HT1080 (cell line): ENCODE results near the gene TCTN2. TPM values are rescaled to one million over a fixed set of nuclear protein-coding genes. Genes with fewer than 3 reads are reported as not detected.

ENCODE experiments used
- DNase-seq: peaks from one replicate; pipeline ENCODE4 v3.0.0-alpha.2; 2015; ENCODE audit warnings: low read depth
- total RNA-seq: library from RNA; depleted of rRNA; stranded (reverse); fragments of >200 nt; shearing (Covaris generic); gene quantifications from 2 replicates; pipeline ENCODE4 v1.2.3, GENCODE V29; 2014

Gene TCTN2
- total RNA-seq, 1 experiment from 2014 or later, result 6.1 TPM

DNA sequence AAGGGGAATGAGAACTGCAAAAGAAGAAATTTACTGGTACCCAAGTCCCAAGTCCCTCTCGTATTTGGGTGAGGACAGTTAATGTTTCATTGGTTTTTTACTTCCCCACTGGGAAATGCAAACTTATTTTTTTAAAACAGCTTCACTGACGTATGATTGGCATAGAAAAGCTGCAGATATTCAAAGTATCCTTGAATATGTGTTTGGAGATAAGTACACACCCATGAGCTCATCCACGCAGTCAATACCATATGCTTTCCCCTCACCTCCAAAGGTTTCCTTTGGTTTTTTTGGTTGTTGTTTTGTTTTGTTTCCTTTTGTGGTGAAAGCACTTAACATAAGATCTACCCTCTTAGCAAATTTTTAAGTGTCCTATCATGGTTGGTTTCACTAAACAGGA lies 13.1 kb downstream of the TCTN2 start:
- DNase-seq, result no peak

DNA sequence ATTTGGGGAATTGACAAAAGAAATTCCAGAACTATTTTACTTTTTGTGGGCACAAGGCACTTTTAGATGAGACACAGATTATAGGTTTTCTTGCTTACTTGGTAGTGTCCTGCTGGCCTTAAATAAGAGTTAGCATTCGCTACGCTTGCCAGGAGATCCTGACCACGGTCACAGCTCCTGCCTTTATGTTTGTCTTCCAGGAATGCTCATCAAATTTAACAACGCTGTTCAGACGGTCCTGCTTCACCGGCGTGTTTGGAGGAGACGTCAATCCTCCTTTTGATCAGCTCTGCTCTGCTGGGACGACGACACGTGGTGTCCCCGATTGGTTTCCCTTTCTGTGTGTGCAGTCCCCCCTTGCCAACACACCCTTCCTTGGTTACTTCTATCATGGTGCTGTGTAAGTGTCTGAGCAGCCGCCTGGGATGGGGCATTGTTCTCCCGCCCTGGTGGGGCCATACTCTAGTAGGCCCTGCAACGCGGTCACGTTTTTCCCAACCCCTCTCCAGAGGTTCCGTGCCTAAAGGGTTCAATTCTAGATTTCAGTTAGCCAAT lies 15.8 kb downstream of the TCTN2 start:
- no peak for DNase-seq

DNA sequence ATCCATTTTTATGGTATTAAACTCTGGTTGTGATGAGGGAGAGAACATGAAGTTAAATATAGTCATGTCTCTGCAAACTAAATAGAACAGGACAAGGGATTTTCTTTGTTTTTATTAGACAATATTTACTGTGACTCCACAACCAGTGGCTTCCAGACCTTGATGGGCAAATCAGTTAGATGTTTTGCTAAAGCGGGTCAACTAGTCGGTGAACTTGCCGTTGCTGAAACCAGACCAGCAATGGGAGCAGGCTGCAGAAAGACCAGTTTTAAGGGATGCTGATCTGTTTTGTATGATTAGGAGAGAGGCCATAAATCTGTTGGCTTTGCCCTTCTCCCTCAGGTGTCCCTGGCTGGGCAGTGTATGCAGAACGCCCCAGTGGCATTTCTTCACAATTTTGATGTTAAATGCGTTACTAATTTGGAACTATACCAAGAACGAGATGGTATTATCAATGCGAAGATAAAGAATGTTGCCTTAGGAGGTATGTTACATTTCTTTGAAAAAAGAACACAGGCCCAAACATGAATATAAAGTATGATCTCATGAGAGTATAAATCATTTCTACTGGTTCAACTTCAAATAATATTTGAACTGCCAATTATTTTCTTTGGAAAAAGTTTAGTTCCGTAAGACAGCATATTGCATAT lies 19.4 kb downstream of the TCTN2 start:
- DNase-seq, result no peak

DNA sequence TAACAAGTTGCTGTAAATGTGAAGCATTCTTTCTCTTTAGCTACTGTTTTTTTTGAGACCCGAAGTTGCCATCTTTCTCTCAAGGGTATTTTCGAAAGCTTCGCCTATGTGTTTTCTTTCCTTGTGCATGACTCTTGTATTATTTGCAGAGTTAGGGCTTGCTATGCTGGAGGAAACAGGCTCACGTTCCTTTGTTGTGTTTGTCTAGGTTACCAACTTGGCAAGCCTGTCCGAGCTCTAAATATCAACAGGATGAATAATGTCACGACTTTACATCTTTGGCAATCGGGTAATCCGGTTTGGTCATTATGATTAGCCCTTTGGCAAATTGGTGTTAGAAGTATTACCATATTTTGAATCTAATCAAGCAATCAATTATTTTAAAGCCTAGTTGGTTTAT lies 25.3 kb downstream of the TCTN2 start:
- no peak for DNase-seq

DNA sequence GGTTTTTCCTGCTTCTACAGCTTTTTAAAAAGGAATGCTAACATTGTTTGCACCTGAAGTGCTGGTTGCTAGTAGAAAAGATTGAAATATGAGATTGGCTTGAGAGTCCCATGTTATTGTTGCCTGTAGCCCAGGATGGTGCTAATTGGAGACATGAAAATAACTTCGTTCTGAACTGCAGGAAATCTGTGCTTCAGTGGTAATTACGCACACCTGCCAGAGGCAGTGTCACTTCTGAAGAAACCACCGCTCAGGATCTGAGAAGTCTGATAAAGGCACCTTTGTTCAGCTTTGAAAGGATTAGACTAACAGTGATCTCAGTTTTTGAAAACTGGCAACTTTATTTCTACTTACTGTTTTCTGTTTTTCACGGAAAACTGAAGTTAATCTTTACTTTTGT lies 25.7 kb downstream of the TCTN2 start:
- DNase-seq, result no peak

DNA sequence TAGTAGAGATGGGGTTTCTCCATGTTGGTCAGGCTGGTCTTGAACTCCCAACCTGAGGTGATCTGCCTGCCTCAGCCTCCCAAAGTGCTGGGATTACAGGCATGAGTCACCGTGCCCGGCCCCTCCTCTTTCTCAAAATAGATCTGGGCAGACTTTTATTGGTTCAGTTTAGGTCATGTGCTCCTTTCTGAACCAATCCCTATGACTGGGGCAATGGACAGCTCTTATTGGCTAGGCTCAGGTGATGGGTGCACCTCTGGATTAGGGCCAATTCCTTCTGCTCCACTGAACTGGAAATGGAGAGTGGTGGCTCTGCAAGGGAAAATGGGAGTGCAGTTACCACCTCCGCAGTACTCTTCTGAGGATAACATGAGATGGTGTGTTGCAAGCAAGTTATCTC lies 35.0 kb downstream of the TCTN2 start:
- DNase-seq, result peak; percentile 55

DNA sequence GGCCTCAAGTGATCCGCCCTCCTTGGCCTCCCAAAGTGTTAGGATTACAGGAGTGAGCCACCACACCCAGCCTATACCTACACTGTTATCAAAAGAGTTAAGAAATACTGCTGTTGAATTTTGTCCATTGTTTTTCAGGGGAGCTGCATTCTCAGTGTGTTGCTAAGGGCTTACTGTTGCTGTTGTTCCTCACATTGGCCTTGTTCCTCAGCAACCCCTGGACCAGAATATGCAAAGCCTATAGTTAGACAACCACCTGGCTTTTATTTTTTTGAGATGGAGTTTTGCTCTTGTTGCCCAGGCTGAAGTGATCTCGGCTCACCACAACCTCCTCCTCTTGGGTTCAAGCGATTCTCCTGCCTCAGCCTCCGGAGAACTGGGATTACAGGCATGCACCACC lies 36.6 kb downstream of the TCTN2 start:
- no peak for DNase-seq

DNA sequence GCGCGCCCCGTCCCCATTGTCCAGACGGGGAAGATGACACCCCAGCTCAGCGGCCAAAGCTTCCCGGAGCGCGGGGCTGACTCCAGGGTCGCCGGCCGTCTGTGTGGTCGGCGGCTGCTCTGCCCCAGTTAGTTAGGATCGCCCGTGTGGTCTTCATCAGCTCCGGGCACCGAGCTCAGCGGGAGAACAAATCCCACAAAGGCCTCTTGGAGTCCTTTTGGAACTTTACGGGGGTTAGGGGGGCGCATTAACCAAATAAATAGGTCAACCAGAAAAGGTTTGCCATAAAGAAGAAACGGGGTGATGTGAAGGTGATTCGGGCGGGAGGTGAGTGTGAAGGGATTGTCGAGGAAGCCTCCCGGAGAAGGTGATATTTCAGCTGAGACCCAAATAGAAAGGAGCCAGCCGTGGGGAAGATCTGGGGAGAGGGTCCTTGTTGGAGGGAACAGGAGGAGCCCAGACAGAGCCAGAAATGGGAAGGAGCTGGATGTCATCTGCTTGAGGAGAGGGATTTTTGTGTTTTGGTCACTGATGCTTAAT lies 41.9 kb downstream of the TCTN2 start:
- no peak for DNase-seq

DNA sequence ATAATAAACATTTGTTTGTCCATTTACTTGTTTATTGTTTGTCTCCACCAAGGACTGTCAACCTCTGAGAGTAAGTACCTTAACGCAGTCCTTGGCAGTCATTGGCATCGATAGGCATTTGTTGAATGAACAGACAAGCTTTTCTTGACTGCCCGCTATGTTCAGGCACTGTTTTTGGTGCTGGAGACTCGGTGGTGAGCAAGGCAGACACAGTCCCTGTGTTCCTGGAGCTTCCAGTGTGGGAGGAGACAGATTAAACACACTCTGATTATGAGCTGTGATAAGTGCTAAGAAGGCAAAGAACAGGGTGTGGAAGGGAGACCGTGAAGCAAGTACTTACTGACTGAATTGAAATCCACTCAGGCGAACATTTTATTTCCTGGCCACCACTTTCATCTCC lies 42.5 kb downstream of the TCTN2 start:
- no peak for DNase-seq

DNA sequence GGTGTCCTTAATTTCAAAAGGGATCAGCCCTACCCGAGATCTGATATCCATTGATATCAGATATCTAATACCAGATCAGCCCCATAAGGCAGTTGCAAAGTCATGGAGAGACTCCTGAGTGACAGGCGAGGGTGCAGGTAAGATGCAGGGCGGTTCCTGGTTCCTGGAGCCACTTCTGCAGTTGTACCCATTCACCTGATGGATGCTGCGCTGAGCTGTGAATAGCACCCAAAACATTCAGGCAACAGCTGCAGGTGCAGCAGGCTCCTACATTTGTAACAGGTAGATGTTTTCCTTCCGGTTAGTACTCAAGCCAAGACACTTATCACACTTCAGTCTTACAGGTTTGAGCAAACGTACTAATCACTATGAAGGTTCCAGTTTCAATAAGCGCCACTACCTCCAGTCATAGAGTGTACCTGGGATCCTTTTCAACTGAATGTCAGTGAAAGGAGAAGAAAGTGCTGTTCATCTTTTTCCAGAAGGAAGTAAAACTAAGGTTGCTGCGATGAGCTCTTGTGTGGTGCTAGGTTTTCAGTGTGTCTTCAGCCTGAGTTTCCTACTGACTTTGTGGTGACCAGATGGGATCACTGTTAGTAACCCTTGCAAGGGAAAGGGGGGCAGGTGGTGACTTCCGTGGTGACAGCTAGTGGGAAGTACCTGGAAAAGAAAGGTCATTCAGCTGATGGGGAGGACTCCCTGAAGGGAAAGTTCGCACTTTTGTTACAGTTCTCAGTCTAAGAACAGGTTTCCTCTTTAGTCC lies 43.1 kb downstream of the TCTN2 start:
- DNase-seq, result no peak

DNA sequence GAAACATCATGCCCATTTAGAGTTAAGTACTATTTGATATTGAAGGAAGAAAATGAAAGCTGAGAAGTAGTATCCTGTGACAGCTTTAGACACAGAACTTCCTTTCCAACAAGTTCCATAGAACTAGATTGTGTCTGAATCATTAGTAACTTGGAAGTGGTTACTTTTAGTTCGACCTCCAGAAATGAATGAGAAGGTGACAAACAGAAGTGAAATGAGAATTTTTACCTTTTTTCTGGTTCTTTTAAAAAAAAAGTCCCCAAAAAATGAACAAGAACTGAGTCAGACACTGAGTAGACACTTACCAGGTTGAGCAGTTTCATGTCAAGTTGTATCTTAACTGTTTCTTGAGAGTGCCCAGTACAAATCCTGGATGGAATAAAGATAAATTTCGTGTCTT lies 44.3 kb downstream of the TCTN2 start:
- no peak for DNase-seq

DNA sequence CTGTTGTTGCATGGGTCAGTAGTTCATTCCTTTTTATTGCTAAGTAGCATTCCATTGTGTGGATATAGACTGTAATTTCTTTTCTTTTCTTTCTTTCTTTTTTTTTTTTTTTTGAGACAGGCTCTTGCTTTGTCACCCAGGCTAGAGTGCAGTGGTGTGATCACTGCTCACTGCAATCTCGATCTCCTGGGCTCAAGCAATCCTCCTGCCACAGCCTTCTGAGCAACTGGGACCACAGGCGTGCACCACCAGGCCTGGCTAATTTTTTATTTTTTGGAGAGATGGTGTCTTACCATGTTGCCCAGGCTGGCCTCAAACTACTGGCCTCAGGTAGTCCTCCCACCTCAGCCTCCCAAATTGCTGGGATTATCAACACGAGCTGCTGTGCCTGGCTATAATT lies 46.4 kb downstream of the TCTN2 start:
- DNase-seq, result no peak

DNA sequence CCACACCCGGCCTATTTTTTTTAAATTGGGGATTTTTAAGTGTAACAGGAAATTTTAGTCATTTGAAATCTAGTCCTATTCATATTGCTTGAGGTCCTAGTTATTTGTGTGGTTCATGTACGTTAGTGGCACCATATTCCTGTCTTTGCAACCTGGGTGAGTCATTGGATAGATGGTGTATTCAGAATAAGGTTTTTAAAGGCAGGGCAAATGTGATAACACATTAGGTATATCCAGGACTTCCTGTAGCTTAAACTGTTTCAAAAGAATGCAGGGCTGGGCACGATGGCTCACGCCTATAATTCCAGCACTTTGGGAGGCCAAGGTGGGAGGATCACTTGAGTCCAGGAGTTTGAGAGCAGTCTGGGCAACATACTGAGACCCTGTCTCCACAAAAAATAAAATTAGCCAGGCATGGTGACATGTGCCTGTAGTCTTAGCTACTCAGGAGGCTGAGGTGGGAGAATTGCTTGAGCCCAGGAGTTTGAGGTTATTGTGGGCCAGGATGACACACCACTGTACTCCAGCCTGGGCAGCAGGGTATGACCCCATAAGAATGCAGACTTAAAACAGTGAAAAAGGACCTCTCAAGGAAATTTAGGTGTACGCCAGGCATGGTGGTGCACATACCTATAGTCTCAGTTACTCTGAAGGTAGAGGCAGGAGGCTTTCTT lies 49.4 kb downstream of the TCTN2 start:
- DNase-seq, result no peak

DNA sequence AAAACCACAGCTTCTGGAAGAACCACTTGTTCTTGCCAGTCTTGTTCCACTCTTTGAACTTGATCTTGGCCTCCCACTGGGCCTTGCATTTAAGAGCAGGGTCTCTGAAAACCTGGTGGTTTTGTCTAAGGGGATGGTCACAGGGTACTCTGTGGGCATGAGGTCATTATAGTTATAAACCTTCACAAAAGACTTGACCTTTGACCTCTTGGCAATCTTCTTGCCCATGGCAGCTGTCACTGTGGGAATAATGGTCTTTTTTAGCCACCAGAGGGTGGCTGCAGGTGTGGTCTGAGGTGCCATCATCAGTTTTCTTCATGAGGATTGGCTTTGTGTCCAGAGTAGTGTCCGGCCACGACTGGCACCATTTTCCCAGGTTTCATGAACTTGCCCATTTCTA lies 50.3 kb downstream of the TCTN2 start:
- DNase-seq, result no peak

DNA sequence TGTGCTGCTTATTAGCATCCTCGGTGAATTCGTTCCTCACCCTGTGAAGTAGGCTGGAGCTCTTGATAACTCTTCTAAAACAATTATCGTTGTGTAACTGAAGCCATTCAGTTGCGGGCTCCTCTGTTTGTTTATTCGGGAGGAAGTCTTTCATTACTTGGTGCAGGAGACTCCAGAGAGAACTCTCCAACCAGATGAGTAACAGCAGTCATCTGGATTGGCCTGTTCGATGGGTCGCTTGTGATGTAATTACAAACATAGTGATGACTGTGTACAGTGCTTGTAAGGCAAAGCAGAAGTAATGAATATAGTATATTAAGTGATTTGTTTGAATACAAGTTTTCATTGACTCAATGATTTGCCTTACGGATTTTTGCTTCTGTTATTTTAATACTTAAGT lies 52.1 kb downstream of the TCTN2 start:
- DNase-seq, result no peak

DNA sequence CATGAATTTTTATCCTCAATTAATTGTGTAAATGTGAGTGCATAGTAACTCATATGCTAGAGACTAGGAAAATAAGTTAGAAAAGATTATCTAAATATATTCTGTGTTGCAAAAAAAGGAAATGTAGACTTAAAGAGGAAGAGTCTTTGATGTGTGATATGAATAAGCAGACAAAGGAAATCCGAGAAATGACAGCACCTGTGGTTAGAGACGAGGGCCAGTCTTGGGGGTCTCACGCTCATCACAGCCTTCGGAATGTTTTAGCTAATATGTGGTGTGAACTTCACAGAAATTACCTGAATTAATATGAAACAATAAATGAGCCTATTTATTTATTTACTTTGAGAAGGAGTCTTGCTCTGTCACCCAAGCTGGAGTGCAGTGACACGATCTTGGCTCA lies 52.9 kb downstream of the TCTN2 start:
- no peak for DNase-seq

DNA sequence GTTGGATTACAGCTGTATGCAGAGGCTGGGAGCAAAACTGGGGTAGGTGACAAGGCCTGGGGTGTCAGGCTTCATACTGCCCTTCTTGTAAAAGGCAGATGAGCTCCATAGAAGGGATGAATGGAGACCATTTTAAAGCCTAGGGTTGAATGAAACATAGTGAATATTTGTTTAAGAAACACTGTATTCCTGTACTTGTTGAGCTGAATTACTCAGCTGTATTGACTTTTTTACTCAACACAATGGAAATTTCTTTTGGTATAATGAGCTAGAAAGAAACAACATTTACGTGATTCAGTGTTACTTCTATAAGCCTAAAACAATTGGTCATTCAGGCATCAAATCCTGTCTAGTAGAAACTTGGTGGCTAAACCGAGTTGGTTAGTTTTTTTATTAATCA lies 55.3 kb downstream of the TCTN2 start:
- DNase-seq, result no peak

DNA sequence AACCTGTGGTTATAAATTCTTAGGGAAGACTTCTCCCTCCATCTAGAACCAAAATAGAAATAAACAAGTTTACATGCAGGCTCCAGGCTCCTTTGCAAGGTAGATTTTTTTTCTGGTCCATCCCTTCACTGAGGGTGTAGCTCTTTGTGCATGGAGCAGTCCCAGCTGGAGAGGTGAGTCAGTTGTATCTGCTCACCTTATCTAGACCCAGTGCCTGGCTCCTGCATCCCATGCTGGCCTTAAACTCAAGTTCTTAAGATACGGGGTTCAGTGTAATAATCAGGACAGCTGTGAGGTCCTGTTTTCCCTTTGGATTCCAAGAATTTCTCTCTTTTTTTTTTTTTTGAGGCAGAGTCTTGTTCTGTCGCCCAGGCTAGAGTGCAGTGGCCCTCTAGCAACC lies 56.0 kb downstream of the TCTN2 start:
- no peak for DNase-seq

DNA sequence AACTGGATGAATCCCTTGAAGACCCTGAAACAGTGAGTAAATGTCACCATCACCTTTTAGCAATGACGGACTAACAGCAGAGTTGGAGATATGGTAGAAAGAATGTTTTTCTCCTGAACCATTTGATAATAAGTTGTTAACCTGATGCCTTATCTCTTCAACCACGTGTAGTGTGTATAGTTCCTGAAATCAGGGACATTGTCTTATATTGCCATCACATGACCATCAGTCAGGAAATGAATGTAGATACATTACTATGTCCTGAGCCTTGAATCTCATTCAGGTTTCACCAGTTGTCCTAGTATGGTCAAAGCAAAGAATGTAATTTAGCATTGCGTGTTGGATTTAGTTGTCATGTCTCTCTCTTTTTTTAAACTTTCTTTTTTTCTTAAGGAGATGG lies 57.0 kb downstream of the TCTN2 start:
- DNase-seq, result no peak

DNA sequence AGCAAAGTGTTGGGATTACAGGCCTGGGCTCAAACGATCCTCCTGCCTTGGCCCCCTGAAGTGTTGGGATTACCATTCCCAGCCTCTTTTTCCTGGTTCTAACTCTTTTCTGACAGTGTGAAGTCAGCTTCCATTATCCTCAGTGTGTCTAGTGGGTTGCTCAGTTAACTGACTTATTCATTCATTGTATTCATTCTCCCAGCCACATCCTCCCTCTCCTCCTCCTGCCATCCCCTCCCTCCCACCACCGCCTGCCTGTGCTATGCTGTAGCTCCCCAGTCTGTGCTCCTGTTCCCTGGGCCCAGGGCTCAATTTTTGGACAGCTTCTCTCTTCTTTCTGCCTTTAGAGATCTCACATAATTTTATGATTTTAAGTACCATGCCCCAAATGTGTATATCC lies 60.7 kb downstream of the TCTN2 start:
- DNase-seq, result no peak

DNA sequence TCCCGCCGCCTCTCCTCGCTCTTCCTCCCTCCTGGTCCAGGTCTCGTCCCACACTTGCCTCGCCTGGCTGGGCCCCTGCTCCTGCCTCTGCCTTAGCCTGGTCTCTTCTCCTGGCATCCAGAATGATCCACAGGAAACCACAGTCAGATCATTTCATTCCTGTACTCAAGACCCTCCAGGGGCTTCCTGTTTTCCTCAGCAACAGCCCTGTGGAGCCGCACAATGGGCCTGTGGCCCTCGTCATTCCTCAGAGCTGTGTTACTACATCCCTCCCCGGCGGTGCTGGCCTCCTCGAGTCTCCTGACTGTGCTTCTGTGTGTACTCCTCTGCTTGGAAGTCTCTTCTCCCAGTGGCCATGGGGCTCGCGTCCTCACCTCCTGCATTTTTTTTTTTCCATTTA lies 61.3 kb downstream of the TCTN2 start:
- DNase-seq, result no peak

DNA sequence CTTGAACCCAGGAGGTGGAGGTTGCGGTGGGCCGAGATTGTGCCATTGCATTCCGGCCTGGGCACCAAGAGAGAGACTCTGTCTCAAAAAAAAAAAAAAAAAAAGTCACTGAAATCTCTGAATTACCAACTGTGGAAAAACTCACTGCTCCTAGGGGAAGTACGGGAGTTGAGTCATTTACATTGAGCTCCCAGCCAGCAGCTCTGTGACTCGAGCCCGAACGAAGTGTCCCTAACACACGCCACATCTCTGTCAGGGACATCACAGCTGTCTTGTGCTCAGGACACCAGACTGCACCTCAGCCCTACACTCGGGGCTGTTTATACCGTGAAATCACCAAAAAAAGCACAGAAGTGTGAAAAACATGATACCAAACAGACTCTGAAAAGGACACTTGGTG lies 62.3 kb downstream of the TCTN2 start:
- no peak for DNase-seq
